ENCODE data around the gene ARSG. TPM values are rescaled to one million over a fixed set of nuclear protein-coding genes. Genes with fewer than 3 reads are reported as not detected.

The ARSG gene
- total and polyA plus RNA-seq, 2 donors (not counting 3 experiments of a cell fraction or from before 2014, with no cell fraction given) = 3.9 to 7.0 TPM

DNA sequence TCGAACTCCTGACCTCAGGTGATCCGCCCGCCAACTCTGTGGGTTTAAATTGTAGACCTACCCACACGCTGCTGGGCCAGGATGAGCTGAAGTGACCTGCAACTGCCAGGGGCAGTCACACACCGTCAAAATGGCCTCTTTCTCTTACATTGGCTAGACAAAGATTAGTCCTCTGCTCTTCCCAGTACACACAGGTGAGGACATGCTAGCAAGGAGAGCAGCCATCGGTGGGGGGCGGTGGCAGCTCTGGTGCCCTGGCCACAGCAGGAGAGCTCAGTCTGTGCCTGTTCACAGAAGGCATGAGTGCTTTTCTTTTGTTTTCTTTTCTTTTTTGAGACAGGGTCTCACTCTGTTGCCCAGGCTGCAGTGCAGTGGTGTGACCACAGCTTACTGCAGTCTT is 136.3 kb downstream of the ARSG start:
- Histone ChIP-seq H3K27me3 (ENCODE audit: control insufficient read depth in 2 of 2, insufficient read depth in 2 of 2, low read length in 2 of 2) (no peaks in the 10 kb centered on the region), H3K9me3 (replicated peaks; ENCODE audit: control insufficient read depth, insufficient read depth, low read length) (no peaks in the 10 kb centered on the region), H3K27ac (ENCODE audit: insufficient read depth, low read depth, low read length) (no peak overlapping the region), H3K9ac (replicated peaks; ENCODE audit: extremely low read depth, insufficient read depth, low read length) (no peak overlapping the region), H3K9me1 (replicated peaks; ENCODE audit: control insufficient read depth, extremely low read depth, insufficient read depth, low read length) (no peaks in the 10 kb centered on the region), H3K79me2 (ENCODE audit: control insufficient read depth, insufficient read depth, low read length) (no peaks in the 10 kb centered on the region), H2AFZ (ENCODE audit: low read depth, low read length) (no peak overlapping the region), H3K4me1 (ENCODE audit: control insufficient read depth, extremely low read depth, insufficient read depth, low read length) (no peaks in the 10 kb centered on the region), H3K4me2 (ENCODE audit: insufficient read depth, low read length) (no peak overlapping the region), H3K36me3 (ENCODE audit: control insufficient read depth in 2 of 2, extremely low read depth in 1 of 2, insufficient read depth in 2 of 2, low read length in 2 of 2) (peaks cover 8 to 41% of the 10 kb centered on the region in 2 experiments), H3K4me3 (replicated peaks in 1 of 3; ENCODE audit: insufficient read depth in 1 of 3, low read depth in 1 of 3, low read length in 3 of 3) (no peak overlapping the region), H4K20me1 (replicated peaks; ENCODE audit: control insufficient read depth, extremely low read depth, insufficient read depth, low read length) (no peaks in the 10 kb centered on the region)
- DNase-seq (ENCODE audit: low read depth, low spot score) (no peak), FAIRE-seq (no peak)
- POLR2A ChIA-PET = no interaction called here
- BruUV-seq (replicated peaks) = no TSS peak
- no peak for TF ChIP-seq JUN (IDR thresholded peaks at IDR 0.05; ENCODE audit: borderline replicate concordance, insufficient read depth, insufficient read length, low read depth)
- TF ChIP-seq GATA2 (IDR thresholded peaks at IDR 0.05; ENCODE audit: insufficient read depth, insufficient read length, low read depth, low read length) = no peak
- TF ChIP-seq POLR2A (IDR thresholded peaks at IDR 0.05; ENCODE audit: low read depth, low read length) = no peak
- TF ChIP-seq MAX (IDR thresholded peaks at IDR 0.05; ENCODE audit: insufficient read depth, insufficient read length) = no peak
- TF ChIP-seq POLR2AphosphoS5 (IDR thresholded peaks at IDR 0.05; ENCODE audit: insufficient read depth, low read depth, low read length) = no peak
- no peak for TF ChIP-seq EZH2 (IDR thresholded peaks at IDR 0.05; ENCODE audit: borderline replicate concordance, low read depth, low read length, severe bottlenecking)
- no peak for TF ChIP-seq CTCF (IDR thresholded peaks at IDR 0.05; ENCODE audit: extremely low read depth in 1 of 2, insufficient read depth in 1 of 2, low read depth in 1 of 2, low read length in 2 of 2)
- TF ChIP-seq MYC (IDR thresholded peaks at IDR 0.05; ENCODE audit: low read depth, low read length) = no peak
- CTCF ChIA-PET = interaction anchor here (1.2 to 2.9 kb wide), 3 partner anchors 9 to 29 kb away, joined by 3 to 11 read pairs (median 4); no protein-coding TSS in a partner anchor
- dilution Hi-C loops (cut with MboI; ENCODE audit: extremely low pct_ligation_motif_present, low sequenced_read_pairs) = no loop called here
- intact Hi-C loops (cut with micrococcal nuclease) = no loop called here
